IPS-15b (cell line): Measurements from ENCODE around the gene HOTAIR.
A peak's percentile ranks its signal among the peaks of the same experiment; 100 is the strongest.

Experiments used
- H3K27me3 ChIP-seq: one replicate; pipeline ENCODE4 v1.6.1; 2013; ENCODE audit warnings: low read length; ENCODE audit not compliant: control insufficient read depth, insufficient read depth
- H3K36me3 ChIP-seq: one replicate; pipeline ENCODE4 v1.6.1; 2013; ENCODE audit warnings: low read length; ENCODE audit not compliant: control insufficient read depth, insufficient read depth
- H3K4me1 ChIP-seq: one replicate; pipeline ENCODE4 v1.6.1; 2013; ENCODE audit warnings: mild to moderate bottlenecking, low read length; ENCODE audit not compliant: control insufficient read depth, insufficient read depth
- H3K4me3 ChIP-seq: one replicate; pipeline ENCODE4 v1.5.1; 2013; ENCODE audit warnings: low read depth, low read length
- H3K9ac ChIP-seq: one replicate; pipeline ENCODE4 v1.6.1; 2013; ENCODE audit warnings: low read depth, mild to moderate bottlenecking, low read length
- H3K9me3 ChIP-seq: one replicate; pipeline ENCODE4 v1.6.1; 2013; ENCODE audit warnings: mild to moderate bottlenecking, low read length; ENCODE audit not compliant: control insufficient read depth, insufficient read depth

HOTAIR gene

GRCh38 chr12:54002278-54002914 is 27.6 kb upstream of the HOTAIR start:
- Histone ChIP-seq H3K9ac (no peak overlapping the region), H3K9me3 (no peaks in the 10 kb centered on the region), H3K4me3 (peak overlapping the region; percentile 5), H3K4me1 (no peaks in the 10 kb centered on the region), H3K36me3 (no peaks in the 10 kb centered on the region), H3K27me3 (peaks cover 100% of the 10 kb centered on the region)

- Histone ChIP-seq H3K4me1 (no peaks in the 10 kb centered on the region), H3K27me3 (peaks cover 100% of the 10 kb centered on the region), H3K9me3 (no peaks in the 10 kb centered on the region), H3K36me3 (no peaks in the 10 kb centered on the region), H3K9ac (no peak overlapping the region), H3K4me3 (no peak overlapping the region)
Observed at GRCh38 chr12:54001283-54002187, 26.8 kb upstream of the HOTAIR start.

- Histone ChIP-seq H3K27me3 (peaks cover 100% of the 10 kb centered on the region), H3K9me3 (no peaks in the 10 kb centered on the region), H3K4me3 (peak within 1 kb of the TSS; percentile 32), H3K4me1 (no peaks in the 10 kb centered on the region), H3K36me3 (no peaks in the 10 kb centered on the region), H3K9ac (no peak within 1 kb of the TSS)
Observed at GRCh38 chr12:54000116-54001114, 25.7 kb upstream of the HOTAIR start, which contains the start of gene HOXC9. Gene HOXC9 (plus strand): TSS chr12:54000161. CDS start chr12:54000189, 28 bp downstream.

GRCh38 chr12:53999559-54000115 is 24.9 kb upstream of the HOTAIR start:
- H3K4me1 ChIP-seq: no peaks in the 10 kb centered on the region
- peaks cover 100% of the 10 kb centered on the region for H3K27me3 ChIP-seq
- H3K9ac ChIP-seq: no peak overlapping the region
- H3K36me3 ChIP-seq: no peaks in the 10 kb centered on the region
- no peaks in the 10 kb centered on the region for H3K9me3 ChIP-seq
- H3K4me3 ChIP-seq: peak overlapping the region; percentile 32

- peaks cover 100% of the 10 kb centered on the region for H3K27me3 ChIP-seq
- H3K4me1 ChIP-seq: no peaks in the 10 kb centered on the region
- H3K36me3 ChIP-seq: no peaks in the 10 kb centered on the region
- H3K9ac ChIP-seq: no peak overlapping the region
- no peak overlapping the region for H3K4me3 ChIP-seq
- no peaks in the 10 kb centered on the region for H3K9me3 ChIP-seq
Observed at GRCh38 chr12:53998900-53999236, 24.1 kb upstream of the HOTAIR start.

GRCh38 chr12:53998110-53998899 is 23.6 kb upstream of the HOTAIR start:
- Histone ChIP-seq H3K4me1 (no peaks in the 10 kb centered on the region), H3K4me3 (peak overlapping the region; percentile 22), H3K9me3 (no peaks in the 10 kb centered on the region), H3K36me3 (no peaks in the 10 kb centered on the region), H3K27me3 (peaks cover 100% of the 10 kb centered on the region), H3K9ac (no peak overlapping the region)

- H3K9ac ChIP-seq: no peak overlapping the region
- peaks cover 100% of the 10 kb centered on the region for H3K27me3 ChIP-seq
- H3K36me3 ChIP-seq: no peaks in the 10 kb centered on the region
- no peaks in the 10 kb centered on the region for H3K4me1 ChIP-seq
- H3K9me3 ChIP-seq: no peaks in the 10 kb centered on the region
- H3K4me3 ChIP-seq: peak overlapping the region; percentile 22
Observed at GRCh38 chr12:53997204-53998109, 22.7 kb upstream of the HOTAIR start.

- H3K27me3 ChIP-seq: peaks cover 100% of the 10 kb centered on the region
Observed at GRCh38 chr12:53996240-53997203, 21.8 kb upstream of the HOTAIR start.

GRCh38 chr12:53995378-53996239 is 20.9 kb upstream of the HOTAIR start:
- Histone ChIP-seq H3K9me3 (no peaks in the 10 kb centered on the region), H3K4me1 (no peaks in the 10 kb centered on the region), H3K27me3 (peaks cover 100% of the 10 kb centered on the region), H3K4me3 (peak overlapping the region; percentile 32), H3K9ac (no peak overlapping the region), H3K36me3 (no peaks in the 10 kb centered on the region)

More at GRCh38 chr12:53996240-53997203, 21.8 kb upstream of the HOTAIR start:
- no peak overlapping the region for H3K9ac ChIP-seq
- H3K4me3 ChIP-seq: peak overlapping the region; percentile 32
- H3K36me3 ChIP-seq: no peaks in the 10 kb centered on the region
- no peaks in the 10 kb centered on the region for H3K4me1 ChIP-seq
- H3K9me3 ChIP-seq: no peaks in the 10 kb centered on the region
